Astrocyte (in vitro differentiated cells and primary cell): ENCODE measurements around the gene ANKLE1. TPM values are rescaled to one million over a fixed set of nuclear protein-coding genes. Genes with fewer than 3 reads are reported as not detected.
A peak's percentile ranks its signal among the peaks of the same experiment; 100 is the strongest.

Source experiments
- DNase-seq: peaks from one replicate; pipeline ENCODE4 v3.0.0-alpha.2; 2010; ENCODE audit warnings: low read depth
- FAIRE-seq: peaks from 2 replicates; lab custom pipeline; 2011; peaks lifted over from hg19 to GRCh38; lab: Jason Lieb, UNC
- H2AFZ ChIP-seq: 2 replicates; pipeline ENCODE4 v1.6.0; 2012; ENCODE audit warnings: low read depth, low read length, inconsistent platforms
- H3K27ac ChIP-seq: 2 replicates; pipeline ENCODE4 v1.5.1; 2011; ENCODE audit warnings: low read depth, low read length, inconsistent platforms
- H3K27me3 ChIP-seq: 2 replicates; pipeline ENCODE4 v1.6.0; 2011; ENCODE audit warnings: low read length, inconsistent platforms; ENCODE audit not compliant: insufficient read depth
- H3K36me3 ChIP-seq: 2 replicates; pipeline ENCODE4 v1.5.1; 2011; ENCODE audit warnings: low read length, inconsistent platforms; ENCODE audit not compliant: insufficient read depth
- H3K4me1 ChIP-seq: 2 replicates; pipeline ENCODE4 v1.5.1; 2011; ENCODE audit warnings: low read length, inconsistent platforms; ENCODE audit not compliant: insufficient read depth
- H3K4me2 ChIP-seq: 2 replicates; pipeline ENCODE4 v1.6.0; 2012; ENCODE audit warnings: low read length, inconsistent platforms
- H3K4me3 ChIP-seq: 2 replicates; pipeline ENCODE4 v1.5.1; 2011; ENCODE audit warnings: low read depth, mild to moderate bottlenecking, low read length, inconsistent platforms; ENCODE audit not compliant: insufficient read depth
- H3K79me2 ChIP-seq: 2 replicates; pipeline ENCODE4 v1.6.0; 2012; ENCODE audit warnings: mild to moderate bottlenecking, low read length, inconsistent platforms; ENCODE audit not compliant: insufficient read depth
- H3K9ac ChIP-seq: 2 replicates; pipeline ENCODE4 v1.6.0; 2012; ENCODE audit warnings: mild to moderate bottlenecking, low read length, inconsistent platforms
- H3K9me3 ChIP-seq: 2 replicates; pipeline ENCODE4 v1.5.1; 2012; ENCODE audit warnings: low read depth, mild to moderate bottlenecking, low read length, inconsistent platforms; ENCODE audit not compliant: insufficient read depth
- H4K20me1 ChIP-seq: 2 replicates; pipeline ENCODE4 v1.6.0; 2012; ENCODE audit warnings: low read length, inconsistent platforms; ENCODE audit not compliant: insufficient read depth
- H3K27ac Mint-ChIP-seq: one replicate; pipeline ENCODE4 v1.8.0; 2021; ENCODE audit warnings: mild to moderate bottlenecking, mixed read lengths; ENCODE audit not compliant: unreplicated experiment
- H3K27me3 Mint-ChIP-seq: one replicate; pipeline ENCODE4 v1.8.0; 2021; ENCODE audit warnings: low read depth, mixed read lengths; ENCODE audit not compliant: unreplicated experiment
- H3K36me3 Mint-ChIP-seq: one replicate; pipeline ENCODE4 v1.8.0; 2021; ENCODE audit warnings: low read depth, mixed read lengths; ENCODE audit not compliant: unreplicated experiment
- H3K4me1 Mint-ChIP-seq: one replicate; pipeline ENCODE4 v1.8.0; 2021; ENCODE audit warnings: low read depth, mixed read lengths; ENCODE audit not compliant: unreplicated experiment
- H3K4me3 Mint-ChIP-seq: one replicate; pipeline ENCODE4 v1.8.0; 2021; ENCODE audit warnings: mild to moderate bottlenecking, moderate library complexity, mixed read lengths; ENCODE audit not compliant: unreplicated experiment
- H3K9me3 Mint-ChIP-seq: one replicate; pipeline ENCODE4 v1.8.0; 2021; ENCODE audit warnings: mild to moderate bottlenecking, mixed read lengths; ENCODE audit not compliant: unreplicated experiment
- CTCF ChIP-seq: IDR thresholded peaks from 2 replicates; pipeline ENCODE4 v1.5.1; 2011; ENCODE audit warnings: low read depth, mild to moderate bottlenecking, inconsistent platforms, low read length, moderate library complexity; ENCODE audit not compliant: insufficient read depth
- EZH2 ChIP-seq: IDR thresholded peaks from 2 replicates; pipeline ENCODE4 v1.6.1; 2012; ENCODE audit warnings: mild to moderate bottlenecking, low read length, inconsistent platforms; ENCODE audit not compliant: insufficient read depth
- total RNA-seq: library from RNA; stranded (reverse); gene quantifications from 2 replicates; pipeline ENCODE4 v1.2.1, GENCODE V29; 2021

The ANKLE1 gene
- total RNA-seq, 1 donor from 2014 or later, result 1.8 TPM

DNA sequence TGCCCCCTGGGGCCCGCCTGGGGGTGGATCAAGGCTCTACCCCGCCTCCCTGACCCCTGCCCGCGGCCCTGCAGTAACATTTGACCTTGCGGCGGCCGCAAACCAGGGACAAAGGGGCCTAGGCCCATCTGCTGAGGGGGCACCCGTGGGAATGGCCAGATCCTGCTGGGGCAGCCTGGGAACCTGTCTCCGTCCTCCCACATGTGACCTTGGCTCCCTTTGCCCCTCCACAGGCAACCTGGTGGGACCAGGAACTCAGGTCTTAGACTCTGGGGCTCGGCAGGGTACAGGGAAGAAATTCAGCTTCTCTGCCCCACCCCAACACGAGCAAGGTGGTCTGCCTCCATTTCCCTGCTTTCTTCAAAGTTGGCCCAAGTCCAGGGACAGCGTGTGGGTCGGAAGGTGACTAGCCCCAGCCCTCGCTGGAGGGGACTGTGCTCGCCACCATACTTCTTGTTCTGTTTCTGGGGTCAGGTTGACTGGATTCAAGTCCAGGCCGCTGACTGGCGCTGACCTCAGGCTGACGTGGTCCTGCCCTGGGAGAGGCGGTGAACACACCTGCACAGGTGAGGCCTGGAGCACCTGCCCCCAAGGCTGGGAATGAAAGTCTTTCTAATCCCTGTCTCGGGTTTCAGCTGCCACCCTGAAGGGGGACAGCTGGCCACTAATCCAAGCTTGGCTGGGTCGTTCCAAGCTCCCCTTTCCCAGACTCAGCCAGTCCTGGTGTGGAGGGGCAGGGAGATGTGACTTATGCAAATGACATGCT lies 33.5 kb upstream of the ANKLE1 start:
- peaks cover 4% of the 10 kb centered on the region for H4K20me1 ChIP-seq
- H3K4me3 Mint-ChIP-seq, result no peak overlapping the region
- H3K27me3 Mint-ChIP-seq, result no peaks in the 10 kb centered on the region
- peaks cover 19% of the 10 kb centered on the region for H3K4me1 ChIP-seq
- no peaks in the 10 kb centered on the region for H3K36me3 ChIP-seq
- no peaks in the 10 kb centered on the region for H3K36me3 Mint-ChIP-seq
- H3K9me3 ChIP-seq, result no peaks in the 10 kb centered on the region
- H3K27ac ChIP-seq, result no peak overlapping the region
- peaks cover 21% of the 10 kb centered on the region for H3K79me2 ChIP-seq
- H3K27me3 ChIP-seq, result no peaks in the 10 kb centered on the region
- H3K9me3 Mint-ChIP-seq, result no peaks in the 10 kb centered on the region
- DNase-seq, result no peak
- H3K4me2 ChIP-seq, result no peak overlapping the region
- no peak overlapping the region for H2AFZ ChIP-seq
- peak overlapping the region; percentile 62 for H3K27ac Mint-ChIP-seq
- FAIRE-seq, result no peak
- no peak overlapping the region for H3K9ac ChIP-seq
- TF ChIP-seq CTCF, result no peak
- TF ChIP-seq EZH2, result no peak
- peaks cover 18% of the 10 kb centered on the region for H3K4me1 Mint-ChIP-seq
- H3K4me3 ChIP-seq, result no peak overlapping the region

DNA sequence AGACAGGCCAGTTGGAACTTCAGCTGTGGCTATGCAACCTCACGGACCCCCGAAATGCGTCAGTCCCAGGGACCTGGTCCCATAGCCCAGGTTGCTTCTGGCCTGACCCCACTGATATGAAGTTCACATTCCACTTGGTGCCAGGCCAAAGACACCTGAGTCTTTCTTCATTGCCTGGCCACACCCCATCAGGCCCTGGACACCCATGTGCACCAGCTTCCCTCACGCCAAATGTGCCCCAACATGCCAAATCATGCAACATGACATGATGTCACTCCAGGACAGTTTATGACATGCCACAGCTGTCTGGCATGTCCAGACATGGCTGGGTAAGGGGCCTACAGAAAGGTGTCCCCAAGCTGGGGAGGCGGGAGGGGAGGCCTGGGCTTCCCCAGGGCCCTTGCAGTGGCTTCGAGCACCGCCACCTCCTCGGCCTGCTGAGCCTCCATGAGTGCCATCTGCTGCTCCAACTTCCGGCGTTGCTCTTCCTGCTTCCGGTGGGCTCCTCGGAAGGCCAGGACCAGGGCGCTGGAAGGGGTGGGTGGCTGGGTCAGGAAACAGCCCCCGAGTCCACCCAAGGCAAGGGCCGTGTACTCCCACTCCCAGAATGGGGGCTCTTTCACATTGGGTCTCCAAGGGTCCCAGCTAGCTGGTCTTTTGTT lies 31.7 kb upstream of the ANKLE1 start:
- Histone ChIP-seq H3K4me1 (peaks cover 14% of the 10 kb centered on the region), H3K9me3 (no peaks in the 10 kb centered on the region), H3K27me3 (no peaks in the 10 kb centered on the region), H2AFZ (no peak overlapping the region), H3K27ac (no peak overlapping the region), H3K4me2 (no peak overlapping the region), H3K4me3 (no peak overlapping the region), H3K79me2 (peaks cover 3% of the 10 kb centered on the region), H4K20me1 (no peaks in the 10 kb centered on the region), H3K36me3 (no peaks in the 10 kb centered on the region), H3K9ac (no peak overlapping the region)
- H3K27ac Mint-ChIP-seq, result no peak overlapping the region
- no peaks in the 10 kb centered on the region for H3K9me3 Mint-ChIP-seq
- H3K4me1 Mint-ChIP-seq, result peaks cover 17% of the 10 kb centered on the region
- no peak overlapping the region for H3K4me3 Mint-ChIP-seq
- DNase-seq (no peak), FAIRE-seq (no peak)
- TF ChIP-seq CTCF (no peak), EZH2 (no peak)
- H3K27me3 Mint-ChIP-seq, result no peaks in the 10 kb centered on the region
- H3K36me3 Mint-ChIP-seq, result no peaks in the 10 kb centered on the region

DNA sequence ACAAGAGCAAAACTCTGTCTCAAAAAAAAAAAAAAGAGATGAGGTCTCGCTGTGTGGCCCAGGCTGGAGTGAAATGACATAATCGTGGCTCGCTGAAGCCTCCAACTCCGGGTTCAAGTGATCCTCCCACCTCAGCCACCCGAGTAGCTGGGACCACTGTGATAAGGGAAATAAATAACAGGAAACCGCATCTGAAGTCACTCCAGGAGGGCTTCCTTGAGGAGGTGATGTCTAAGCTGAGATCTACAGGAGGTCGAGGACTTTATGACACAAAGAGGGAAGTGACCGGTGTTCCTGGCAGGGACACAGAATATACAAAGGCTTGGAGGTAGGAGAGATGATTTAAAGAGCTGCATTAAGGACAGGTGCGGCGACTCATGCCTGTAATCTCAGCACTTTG lies 27.1 kb upstream of the ANKLE1 start:
- H3K79me2 ChIP-seq, result no peaks in the 10 kb centered on the region
- H3K27ac ChIP-seq, result no peak overlapping the region
- DNase-seq, result no peak
- peaks cover 7% of the 10 kb centered on the region for H3K9me3 ChIP-seq
- H3K27me3 ChIP-seq, result no peaks in the 10 kb centered on the region
- no peaks in the 10 kb centered on the region for H3K4me1 Mint-ChIP-seq
- H3K9me3 Mint-ChIP-seq, result no peaks in the 10 kb centered on the region
- H3K4me1 ChIP-seq, result no peaks in the 10 kb centered on the region
- TF ChIP-seq CTCF (no peak), EZH2 (no peak)
- H3K27me3 Mint-ChIP-seq, result peaks cover 7% of the 10 kb centered on the region
- no peaks in the 10 kb centered on the region for H4K20me1 ChIP-seq
- no peak overlapping the region for H2AFZ ChIP-seq
- H3K36me3 Mint-ChIP-seq, result no peaks in the 10 kb centered on the region
- H3K36me3 ChIP-seq, result no peaks in the 10 kb centered on the region
- no peak overlapping the region for H3K4me2 ChIP-seq
- H3K4me3 Mint-ChIP-seq, result no peak overlapping the region
- H3K27ac Mint-ChIP-seq, result no peak overlapping the region
- H3K9ac ChIP-seq, result no peak overlapping the region
- no peak for FAIRE-seq
- H3K4me3 ChIP-seq, result no peak overlapping the region
